ENCODE results near the gene KIAA0753. TPM values are rescaled to one million over a fixed set of nuclear protein-coding genes. Genes with fewer than 3 reads are reported as not detected.

Gene KIAA0753
- polyA plus RNA-seq, 1 of the 3 experiments (the other 2 are of a cell fraction): 7.2 TPM

GRCh38 chr17:6544011-6544370 lies 96.5 kb downstream of the KIAA0753 start:
- Histone ChIP-seq H3K4me3 (ENCODE audit: low read depth in 2 of 2, low read length in 1 of 2) (no peak overlapping the region), H3K9me3 (no peaks in the 10 kb centered on the region), H3K4me2 (no peak overlapping the region), H3K27me3 (ENCODE audit: insufficient read depth) (no peaks in the 10 kb centered on the region), H3K9ac (no peak overlapping the region), H3K27ac (ENCODE audit: low read depth in 2 of 2, low read length in 1 of 2) (no peak overlapping the region), H2AFZ (ENCODE audit: low read depth) (no peak overlapping the region), H3K36me3 (replicated peaks in 1 of 2; ENCODE audit: control insufficient read depth in 1 of 2, insufficient read depth in 2 of 2, low read length in 1 of 2) (peaks cover 0 to 2% of the 10 kb centered on the region in 2 experiments), H4K20me1 (ENCODE audit: insufficient read depth) (no peaks in the 10 kb centered on the region), H3F3A (replicated peaks; ENCODE audit: insufficient read depth) (no peaks in the 10 kb centered on the region), H3K9me2 (no peaks in the 10 kb centered on the region), H3K79me2 (ENCODE audit: insufficient read depth) (no peaks in the 10 kb centered on the region), H3K4me1 (ENCODE audit: control insufficient read depth in 1 of 2, insufficient read depth in 2 of 2, low read depth in 1 of 2, low read length in 1 of 2) (no peaks in the 10 kb centered on the region)
- ChIA-PET POLR2A (no interaction called here), CTCF (interaction anchor here (0.8 kb wide), 1 partner anchor 168 kb away, joined by 3 read pairs; no protein-coding TSS in a partner anchor)
- DNase-seq: no peak
- 89% methylated on average over 3 of the region's 5 CpGs for WGBS (ENCODE audit: low lambda C conversion rate)
- TF ChIP-seq IRF3 (IDR thresholded peaks at IDR 0.05; ENCODE audit: low read depth, low read length) (no peak), GABPA (IDR thresholded peaks at IDR 0.05; ENCODE audit: low read depth) (no peak), USF1 (IDR thresholded peaks at IDR 0.05; ENCODE audit: borderline replicate concordance, low read depth) (no peak), EZH2phosphoT487 (IDR thresholded peaks at IDR 0.05; ENCODE audit: borderline replicate concordance, low read depth) (no peak), YY1 (IDR thresholded peaks at IDR 0.05; ENCODE audit: low read depth) (no peak), SIN3A (IDR thresholded peaks at IDR 0.05; ENCODE audit: borderline replicate concordance, low read depth, low read length) (no peak)

- ChIA-PET POLR2A (no interaction called here), CTCF (interaction anchor here (0.8 kb wide), 1 partner anchor 169 kb away, joined by 3 read pairs; no protein-coding TSS in a partner anchor)
- DNase-seq: no peak
- Histone ChIP-seq H3K9me3 (no peaks in the 10 kb centered on the region), H4K20me1 (ENCODE audit: insufficient read depth) (no peaks in the 10 kb centered on the region), H2AFZ (ENCODE audit: low read depth) (no peak overlapping the region), H3K4me2 (no peak overlapping the region), H3K4me3 (ENCODE audit: low read depth in 2 of 2, low read length in 1 of 2) (no peak overlapping the region), H3K27ac (ENCODE audit: low read depth in 2 of 2, low read length in 1 of 2) (no peak overlapping the region), H3K9ac (no peak overlapping the region), H3F3A (replicated peaks; ENCODE audit: insufficient read depth) (no peaks in the 10 kb centered on the region), H3K36me3 (replicated peaks in 1 of 2; ENCODE audit: control insufficient read depth in 1 of 2, insufficient read depth in 2 of 2, low read length in 1 of 2) (peaks cover 0 to 3% of the 10 kb centered on the region in 2 experiments), H3K4me1 (ENCODE audit: control insufficient read depth in 1 of 2, insufficient read depth in 2 of 2, low read depth in 1 of 2, low read length in 1 of 2) (no peaks in the 10 kb centered on the region), H3K9me2 (no peaks in the 10 kb centered on the region), H3K27me3 (ENCODE audit: insufficient read depth) (no peaks in the 10 kb centered on the region), H3K79me2 (ENCODE audit: insufficient read depth) (no peaks in the 10 kb centered on the region)
- 66% methylated on average over 13 of the region's 16 CpGs for WGBS (ENCODE audit: low lambda C conversion rate)
- no peak for TF ChIP-seq SIN3A (IDR thresholded peaks at IDR 0.05; ENCODE audit: borderline replicate concordance, low read depth, low read length)
- no peak for TF ChIP-seq RXRA (IDR thresholded peaks at IDR 0.05; ENCODE audit: borderline replicate concordance, low read depth)
- TF ChIP-seq SMC3 (IDR thresholded peaks at IDR 0.05; ENCODE audit: low read depth, low read length): no peak
- TF ChIP-seq PBX3 (IDR thresholded peaks at IDR 0.05): no peak
- TF ChIP-seq ELF1 (IDR thresholded peaks at IDR 0.05): no peak
- no peak for TF ChIP-seq FOXM1 (IDR thresholded peaks at IDR 0.05; ENCODE audit: low read depth)
- TF ChIP-seq MAX (IDR thresholded peaks at IDR 0.05; ENCODE audit: low read depth): no peak
- TF ChIP-seq IRF3 (IDR thresholded peaks at IDR 0.05; ENCODE audit: low read depth, low read length): no peak
- no peak for TF ChIP-seq NFIC (IDR thresholded peaks at IDR 0.05; ENCODE audit: borderline replicate concordance)
- no peak for TF ChIP-seq JUND (IDR thresholded peaks at IDR 0.05)
- TF ChIP-seq CTCF (IDR thresholded peaks at IDR 0.05): no peak
- no peak for TF ChIP-seq NRF1 (IDR thresholded peaks at IDR 0.05; ENCODE audit: low read depth, low read length)
Observed at GRCh38 chr17:6543079-6544010, 97.2 kb downstream of the KIAA0753 start.

All from SK-N-SH (cell line).